MM.1S (cell line): Measurements from ENCODE around the gene UTP11.

ENCODE experiments used
- EZH2phosphoT487 ChIP-seq: fragments of 300-600 bp; sonication (generic); IDR thresholded peaks from 2 replicates; pipeline ENCODE4 v1.6.1; 2018; ENCODE audit warnings: antibody characterized with exemption, low read length
- TF ChIP-seq, protein P1 (sequence below): fragments of 300-600 bp; sonication (generic); IDR thresholded peaks from 2 replicates; pipeline ENCODE4 v1.5.1; 2016; ENCODE audit warnings: antibody characterized with exemption, low read length, mixed read lengths

DNA sequence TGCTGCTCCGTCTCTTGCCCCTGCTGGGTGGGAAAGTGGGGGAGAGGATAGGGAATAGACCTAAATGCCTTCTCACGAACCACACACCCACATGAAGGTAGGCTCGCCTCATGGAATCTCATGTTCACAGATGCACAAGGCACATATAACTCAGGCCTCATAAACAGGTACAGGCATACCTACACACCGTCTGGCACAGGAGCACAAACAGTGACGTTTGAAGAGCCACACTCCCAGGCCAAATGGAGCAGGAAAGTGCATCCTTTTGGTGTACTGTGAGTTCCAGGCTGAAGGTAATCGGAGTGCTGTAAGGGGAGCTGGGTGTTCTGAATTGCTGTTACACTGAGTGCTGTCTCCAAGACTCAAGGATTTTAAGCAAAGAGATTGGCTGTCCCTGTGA lies 13.1 kb downstream of the UTP11 start:
- no peak for TF ChIP-seq EZH2phosphoT487
- TF ChIP-seq, protein P1, sequence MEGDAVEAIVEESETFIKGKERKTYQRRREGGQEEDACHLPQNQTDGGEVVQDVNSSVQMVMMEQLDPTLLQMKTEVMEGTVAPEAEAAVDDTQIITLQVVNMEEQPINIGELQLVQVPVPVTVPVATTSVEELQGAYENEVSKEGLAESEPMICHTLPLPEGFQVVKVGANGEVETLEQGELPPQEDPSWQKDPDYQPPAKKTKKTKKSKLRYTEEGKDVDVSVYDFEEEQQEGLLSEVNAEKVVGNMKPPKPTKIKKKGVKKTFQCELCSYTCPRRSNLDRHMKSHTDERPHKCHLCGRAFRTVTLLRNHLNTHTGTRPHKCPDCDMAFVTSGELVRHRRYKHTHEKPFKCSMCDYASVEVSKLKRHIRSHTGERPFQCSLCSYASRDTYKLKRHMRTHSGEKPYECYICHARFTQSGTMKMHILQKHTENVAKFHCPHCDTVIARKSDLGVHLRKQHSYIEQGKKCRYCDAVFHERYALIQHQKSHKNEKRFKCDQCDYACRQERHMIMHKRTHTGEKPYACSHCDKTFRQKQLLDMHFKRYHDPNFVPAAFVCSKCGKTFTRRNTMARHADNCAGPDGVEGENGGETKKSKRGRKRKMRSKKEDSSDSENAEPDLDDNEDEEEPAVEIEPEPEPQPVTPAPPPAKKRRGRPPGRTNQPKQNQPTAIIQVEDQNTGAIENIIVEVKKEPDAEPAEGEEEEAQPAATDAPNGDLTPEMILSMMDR: no peak
